Measurements from ENCODE around the gene MAN2A2.
"Not testable (repeated sequence)": the region's sequence is repeated elsewhere in the genome, so short reads cannot be mapped to it uniquely, and the experiment has no call there.

Gene MAN2A2

GRCh38 chr15:90905306-90906180 lies 2.4 kb downstream of the MAN2A2 start:
- DNase-seq (ENCODE audit: low read depth) = no peak

- DNase-seq (ENCODE audit: low read depth) = no peak
These were observed 3.2 kb downstream of the MAN2A2 start for GRCh38 chr15:90906181-90906849.

- no peak for DNase-seq (ENCODE audit: low read depth)
These were observed 4.1 kb downstream of the MAN2A2 start for GRCh38 chr15:90907051-90907660.

- no peak for DNase-seq (ENCODE audit: low read depth)
These were observed 4.9 kb downstream of the MAN2A2 start for GRCh38 chr15:90907838-90908507.

GRCh38 chr15:90909449-90909848 lies 6.3 kb downstream of the MAN2A2 start:
- DNase-seq (ENCODE audit: low read depth) = not testable (repeated sequence)

GRCh38 chr15:90909976-90910375 lies 6.9 kb downstream of the MAN2A2 start:
- DNase-seq (ENCODE audit: low read depth) = no peak

- no peak for DNase-seq (ENCODE audit: low read depth)
These were observed 7.6 kb downstream of the MAN2A2 start for GRCh38 chr15:90910441-90911301.

- DNase-seq (ENCODE audit: low read depth) = no peak
These were observed 8.2 kb downstream of the MAN2A2 start for GRCh38 chr15:90911302-90911623.

GRCh38 chr15:90911906-90912769 lies 9.0 kb downstream of the MAN2A2 start:
- DNase-seq (ENCODE audit: low read depth) = no peak

- no peak for DNase-seq (ENCODE audit: low read depth)
These were observed 9.6 kb downstream of the MAN2A2 start for GRCh38 chr15:90912770-90913075.

- no peak for DNase-seq (ENCODE audit: low read depth)
These were observed 10.4 kb downstream of the MAN2A2 start for GRCh38 chr15:90913398-90913944.

- no peak for DNase-seq (ENCODE audit: low read depth)
These were observed 11.4 kb downstream of the MAN2A2 start for GRCh38 chr15:90914305-90915080.

GRCh38 chr15:90915216-90915807 lies 12.2 kb downstream of the MAN2A2 start:
- DNase-seq (ENCODE audit: low read depth) = no peak

- DNase-seq (ENCODE audit: low read depth) = no peak
These were observed 12.8 kb downstream of the MAN2A2 start for GRCh38 chr15:90915808-90916440.

GRCh38 chr15:90916461-90916860 lies 13.4 kb downstream of the MAN2A2 start:
- DNase-seq (ENCODE audit: low read depth) = no peak

- no peak for DNase-seq (ENCODE audit: low read depth)
These were observed 14.5 kb downstream of the MAN2A2 start for GRCh38 chr15:90917569-90917968.

GRCh38 chr15:90918034-90918788 lies 15.1 kb downstream of the MAN2A2 start:
- no peak for DNase-seq (ENCODE audit: low read depth)

GRCh38 chr15:90918835-90919234 lies 15.7 kb downstream of the MAN2A2 start:
- DNase-seq (ENCODE audit: low read depth) = no peak

All from HS-5 (cell line).